Mesenchymal stem cell (in vitro differentiated cells and primary cell): Measurements from ENCODE around the gene SHPK.
"Not testable (repeated sequence)": the region's sequence is repeated elsewhere in the genome, so short reads cannot be mapped to it uniquely, and the experiment has no call there.

ENCODE experiments used
- DNase-seq: peaks from one replicate; pipeline ENCODE4 v3.0.0-alpha.2; 2013
- H2AFZ ChIP-seq: one replicate; pipeline ENCODE4 v1.6.1; 2013; ENCODE audit warnings: low read depth, mild to moderate bottlenecking, control low read depth, inconsistent platforms, low read length, moderate library complexity
- H2AK5ac ChIP-seq: 2 replicates; pipeline ENCODE4 v1.6.1; 2013; ENCODE audit warnings: low read length, moderate library complexity, mild to moderate bottlenecking, inconsistent platforms; ENCODE audit not compliant: severe bottlenecking
- H2BK120ac ChIP-seq: one replicate; pipeline ENCODE4 v1.6.1; 2013; ENCODE audit warnings: low read depth, mild to moderate bottlenecking, inconsistent platforms, low read length, moderate library complexity
- H2BK12ac ChIP-seq, 2 experiments: one replicate each; pipeline ENCODE4 v1.6.1; 2013; ENCODE audit warnings: inconsistent platforms in 2 of 2, low read length in 2 of 2, mild to moderate bottlenecking in 2 of 2, moderate library complexity in 2 of 2, control low read depth in 1 of 2
- H2BK15ac ChIP-seq: one replicate; pipeline ENCODE4 v1.6.1; 2013; ENCODE audit warnings: mild to moderate bottlenecking, low read depth, inconsistent platforms; ENCODE audit not compliant: poor library complexity, severe bottlenecking
- H2BK5ac ChIP-seq: 2 replicates; pipeline ENCODE4 v1.6.1; 2013; ENCODE audit warnings: low read depth, mild to moderate bottlenecking, low read length, control low read depth, inconsistent platforms; ENCODE audit not compliant: poor library complexity, severe bottlenecking
- H3K14ac ChIP-seq, 2 experiments: one replicate each; pipeline ENCODE4 v1.6.1; 2013; ENCODE audit warnings: inconsistent platforms in 2 of 2, low read length in 2 of 2, control low read depth in 1 of 2, mild to moderate bottlenecking in 1 of 2, moderate library complexity in 1 of 2
- H3K18ac ChIP-seq, 2 experiments: one replicate each; pipeline ENCODE4 v1.6.1; 2013; ENCODE audit warnings: inconsistent platforms in 2 of 2, low read length in 2 of 2, control low read depth in 1 of 2, low read depth in 1 of 2, mild to moderate bottlenecking in 1 of 2
- H3K23ac ChIP-seq, 2 experiments: one replicate each; pipeline ENCODE4 v1.6.1; 2013; ENCODE audit warnings: inconsistent platforms in 2 of 2, low read length in 2 of 2, mild to moderate bottlenecking in 2 of 2, moderate library complexity in 2 of 2, control low read depth in 1 of 2
- H3K27ac ChIP-seq: 2 replicates; pipeline ENCODE4 v1.5.1; 2013; ENCODE audit warnings: mild to moderate bottlenecking, moderate library complexity, low read length, control low read depth, inconsistent platforms; ENCODE audit not compliant: poor library complexity, severe bottlenecking
- H3K27me3 ChIP-seq, 2 experiments: 2 replicates each; pipeline versions ENCODE4 v1.6.1 to v1.7.0; 2013; ENCODE audit warnings: low read length in 2 of 2, mild to moderate bottlenecking in 2 of 2, moderate library complexity in 2 of 2, control low read depth in 1 of 2, inconsistent platforms in 1 of 2; ENCODE audit not compliant: control insufficient read depth in 1 of 2, insufficient read depth in 1 of 2
- H3K36me3 ChIP-seq, 2 experiments: 2 replicates each; pipeline versions ENCODE4 v1.6.1 to v1.7.0; 2013; ENCODE audit warnings: low read length in 2 of 2, control low read depth in 1 of 2, inconsistent platforms in 1 of 2, low read depth in 1 of 2, mild to moderate bottlenecking in 1 of 2; ENCODE audit not compliant: insufficient read depth in 2 of 2, control insufficient read depth in 1 of 2
- H3K4ac ChIP-seq, 2 experiments: one replicate each; pipeline ENCODE4 v1.6.1; 2013; ENCODE audit warnings: inconsistent platforms in 2 of 2, low read length in 2 of 2, mild to moderate bottlenecking in 2 of 2, moderate library complexity in 2 of 2, control low read depth in 1 of 2, low read depth in 1 of 2
- H3K4me1 ChIP-seq: 2 replicates; pipeline ENCODE4 v1.6.1; 2013; ENCODE audit warnings: low read depth, low read length, control low read depth; ENCODE audit not compliant: control insufficient read depth, insufficient read depth
- H3K4me2 ChIP-seq: 2 replicates; pipeline ENCODE4 v1.6.1; 2013; ENCODE audit warnings: low read length, mild to moderate bottlenecking, inconsistent platforms; ENCODE audit not compliant: poor library complexity, severe bottlenecking
- H3K4me3 ChIP-seq, 2 experiments: 2 replicates each; pipeline versions ENCODE4 v1.5.1 to v1.7.0; 2013; ENCODE audit warnings: low read length in 2 of 2, mild to moderate bottlenecking in 2 of 2, control low read depth in 1 of 2, low read depth in 1 of 2; ENCODE audit not compliant: insufficient read depth in 1 of 2
- H3K79me1 ChIP-seq: replicated peaks from 2 replicates; pipeline ENCODE4 v1.6.1; 2013; ENCODE audit warnings: mild to moderate bottlenecking, control low read depth, low read length, inconsistent platforms; ENCODE audit not compliant: poor library complexity, severe bottlenecking
- H3K9ac ChIP-seq: 2 replicates; pipeline ENCODE4 v1.7.0; 2013; ENCODE audit warnings: mild to moderate bottlenecking, low read length, moderate library complexity
- H3K9me3 ChIP-seq: 2 replicates; pipeline ENCODE4 v1.7.0; 2013; ENCODE audit warnings: mild to moderate bottlenecking, low read length; ENCODE audit not compliant: control insufficient read depth
- H4K8ac ChIP-seq: one replicate; pipeline ENCODE4 v1.6.1; 2013; ENCODE audit warnings: inconsistent platforms, mild to moderate bottlenecking, low read length, moderate library complexity
- H4K91ac ChIP-seq: one replicate; pipeline ENCODE4 v1.6.1; 2013; ENCODE audit warnings: mild to moderate bottlenecking, low read length, inconsistent platforms
- WGBS: methylation state at CpG from one replicate; pipeline ENCODE4 v1.1.7; 2013; ENCODE audit warnings: mixed read lengths; 5-methylcytosine and 5-hydroxymethylcytosine counted together

Gene SHPK

DNA sequence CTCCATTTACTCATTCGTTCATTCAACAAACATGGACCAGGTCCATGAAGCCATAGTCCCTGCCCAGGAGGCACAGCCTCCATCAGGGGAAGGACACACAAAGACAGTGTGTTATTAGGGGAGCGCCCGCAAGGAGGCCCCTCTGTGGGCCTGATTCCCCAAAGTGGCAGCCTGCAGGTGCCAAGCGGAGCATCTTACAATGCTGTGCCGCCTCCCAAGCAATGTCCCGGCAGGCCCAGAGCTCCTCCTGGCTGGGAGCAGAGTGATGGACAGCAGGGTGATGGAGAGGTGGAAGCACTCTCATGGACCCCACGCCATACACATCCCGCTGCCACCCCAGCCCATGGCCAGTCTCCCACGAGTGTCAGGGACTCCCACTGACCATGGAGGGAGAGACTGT is 52.6 kb downstream of the SHPK start:
- Histone ChIP-seq H3K4ac (no peak overlapping the region), H3K9ac (no peak overlapping the region), H3K9me3 (no peaks in the 10 kb centered on the region)

DNA sequence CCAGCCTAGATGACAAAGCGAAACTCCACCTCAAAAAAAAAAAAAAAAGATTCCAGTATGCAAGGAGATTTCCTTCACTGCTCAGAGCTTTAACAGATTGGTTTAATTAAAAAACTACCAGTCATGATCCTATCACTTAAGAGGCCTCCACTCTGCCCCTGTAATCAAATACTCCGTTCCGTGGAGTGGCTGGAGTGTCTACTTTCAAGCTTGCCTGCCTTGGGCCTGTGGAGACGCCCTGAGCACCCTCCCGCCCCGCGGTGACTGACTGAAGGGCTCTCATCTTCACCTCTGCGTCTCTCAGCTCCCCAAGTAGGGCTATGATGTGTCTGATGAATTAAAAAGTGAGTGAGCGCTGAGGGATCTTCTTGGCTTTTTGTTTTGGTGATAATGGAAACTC is 53.1 kb downstream of the SHPK start:
- Histone ChIP-seq H3K27ac (no peak overlapping the region), H3K14ac (no peak overlapping the region), H3K36me3 (peaks cover 21 to 66% of the 10 kb centered on the region in 2 experiments), H3K79me1 (no peaks in the 10 kb centered on the region), H2AK5ac (no peak overlapping the region), H3K4me3 (no peak overlapping the region), H4K8ac (no peak overlapping the region), H3K4me1 (no peaks in the 10 kb centered on the region), H3K18ac (no peak overlapping the region), H2BK15ac (no peak overlapping the region), H2AFZ (no peak overlapping the region), H3K4ac (no peak overlapping the region), H4K91ac (no peak overlapping the region), H2BK5ac (no peak overlapping the region), H3K23ac (no peak overlapping the region), H3K9ac (no peak overlapping the region), H3K27me3 (no peaks in the 10 kb centered on the region), H2BK12ac (no peak overlapping the region), H3K9me3 (no peaks in the 10 kb centered on the region), H2BK120ac (no peak overlapping the region), H3K4me2 (no peak overlapping the region)
- no peak for DNase-seq
- WGBS = 97% methylated on average over 9 of the region's 9 CpGs

More for the DNA sequence above, 52.6 kb downstream of the SHPK start:
- no peaks in the 10 kb centered on the region for H3K27me3 ChIP-seq
- no peak overlapping the region for H2BK15ac ChIP-seq
- no peak overlapping the region for H4K91ac ChIP-seq
- H3K4me1 ChIP-seq = no peaks in the 10 kb centered on the region
- H2BK120ac ChIP-seq = no peak overlapping the region
- H3K27ac ChIP-seq = no peak overlapping the region
- H3K79me1 ChIP-seq = no peaks in the 10 kb centered on the region
- H3K36me3 ChIP-seq = peaks cover 25 to 68% of the 10 kb centered on the region in 2 experiments
- no peak overlapping the region for H3K23ac ChIP-seq
- H4K8ac ChIP-seq = no peak overlapping the region
- no peak overlapping the region for H3K4me3 ChIP-seq
- H2BK12ac ChIP-seq = no peak overlapping the region
- no peak overlapping the region for H3K18ac ChIP-seq
- no peak overlapping the region for H2AK5ac ChIP-seq
- H2AFZ ChIP-seq = no peak overlapping the region
- no peak overlapping the region for H2BK5ac ChIP-seq
- no peak overlapping the region for H3K4me2 ChIP-seq
- 94% methylated on average over 9 of the region's 9 CpGs for WGBS
- DNase-seq = no peak
- H3K14ac ChIP-seq = no peak overlapping the region

DNA sequence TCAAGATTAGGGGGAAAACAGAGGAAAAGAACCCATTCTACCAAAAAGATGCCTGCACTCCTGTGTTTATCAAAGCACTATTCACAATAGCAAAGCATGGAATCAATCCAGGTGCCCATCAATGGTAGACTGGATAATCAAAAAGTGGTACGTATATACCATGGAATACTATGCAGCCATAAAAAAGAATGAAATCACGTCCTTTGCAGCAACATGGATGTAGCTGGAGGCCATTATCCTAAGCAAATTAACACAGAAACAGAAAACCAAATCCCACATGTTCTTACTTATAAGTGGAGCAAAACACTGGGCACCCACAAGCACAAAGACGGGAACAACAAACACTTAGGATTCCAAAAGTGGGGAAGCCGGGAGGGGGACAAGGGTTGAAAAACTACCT is 57.4 kb downstream of the SHPK start:
- DNase-seq, H3K79me1 ChIP-seq, H2BK5ac ChIP-seq, H2BK12ac ChIP-seq, H3K27me3 ChIP-seq, H3K18ac ChIP-seq, H2AFZ ChIP-seq, H3K14ac ChIP-seq, H2AK5ac ChIP-seq, H3K4me1 ChIP-seq, H3K4ac ChIP-seq, H3K23ac ChIP-seq, H3K4me3 ChIP-seq, H3K4me2 ChIP-seq, H2BK15ac ChIP-seq, H3K9ac ChIP-seq, H3K9me3 ChIP-seq, H3K27ac ChIP-seq, H4K91ac ChIP-seq, H2BK120ac ChIP-seq, H4K8ac ChIP-seq: not testable (repeated sequence)
- peaks cover 14 to 40% of the 10 kb centered on the region in 2 experiments for H3K36me3 ChIP-seq
- 96% methylated on average over 4 of the region's 4 CpGs for WGBS

DNA sequence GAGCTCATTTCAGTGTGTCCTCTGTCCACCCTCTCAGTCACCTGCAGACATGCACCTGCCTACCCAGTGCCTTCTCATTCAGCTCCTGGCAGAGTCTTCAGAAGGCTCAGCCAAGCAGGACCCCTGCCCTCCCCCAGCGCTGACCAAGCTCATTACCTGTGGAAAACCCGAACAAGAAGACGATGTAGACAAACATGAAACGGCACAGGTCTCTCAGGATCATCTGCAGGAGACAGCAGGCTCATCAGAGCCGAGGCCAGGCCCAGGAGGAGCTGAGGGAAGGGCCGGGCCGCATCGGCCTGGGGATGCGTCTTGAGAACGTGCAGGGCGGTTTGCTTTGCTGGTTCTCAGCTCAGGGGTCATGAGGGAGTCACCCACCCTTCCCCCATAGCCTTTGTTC is 59.1 kb downstream of the SHPK start:
- no peak overlapping the region for H2BK120ac ChIP-seq
- H4K91ac ChIP-seq = no peak overlapping the region
- no peak overlapping the region for H2BK15ac ChIP-seq
- no peak overlapping the region for H3K18ac ChIP-seq
- H2BK5ac ChIP-seq = no peak overlapping the region
- H3K23ac ChIP-seq = no peak overlapping the region
- no peak for DNase-seq
- H2AFZ ChIP-seq = no peak overlapping the region
- H3K4me3 ChIP-seq = no peak overlapping the region
- no peak overlapping the region for H4K8ac ChIP-seq
- no peak overlapping the region for H2AK5ac ChIP-seq
- no peak overlapping the region for H2BK12ac ChIP-seq
- no peak overlapping the region for H3K9ac ChIP-seq
- no peaks in the 10 kb centered on the region for H3K4me1 ChIP-seq
- H3K27ac ChIP-seq = no peak overlapping the region
- no peak overlapping the region for H3K4ac ChIP-seq
- H3K4me2 ChIP-seq = no peak overlapping the region
- H3K14ac ChIP-seq = no peak overlapping the region
- H3K36me3 ChIP-seq = peaks cover 18 to 39% of the 10 kb centered on the region in 2 experiments
- 96% methylated on average over 7 of the region's 11 CpGs for WGBS
- H3K9me3 ChIP-seq = no peaks in the 10 kb centered on the region
- no peaks in the 10 kb centered on the region for H3K27me3 ChIP-seq
- H3K79me1 ChIP-seq = no peaks in the 10 kb centered on the region
